Measurements from ENCODE around the gene AJM1.
"Not testable (repeated sequence)": the region's sequence is repeated elsewhere in the genome, so short reads cannot be mapped to it uniquely, and the experiment has no call there.

The AJM1 gene

GRCh38 chr9:136857581-136858412 is 15.5 kb downstream of the AJM1 start:
- DNase-seq: no peak

- no peak for DNase-seq
Measured at GRCh38 chr9:136858452-136858843, 16.2 kb downstream of the AJM1 start.

DNA sequence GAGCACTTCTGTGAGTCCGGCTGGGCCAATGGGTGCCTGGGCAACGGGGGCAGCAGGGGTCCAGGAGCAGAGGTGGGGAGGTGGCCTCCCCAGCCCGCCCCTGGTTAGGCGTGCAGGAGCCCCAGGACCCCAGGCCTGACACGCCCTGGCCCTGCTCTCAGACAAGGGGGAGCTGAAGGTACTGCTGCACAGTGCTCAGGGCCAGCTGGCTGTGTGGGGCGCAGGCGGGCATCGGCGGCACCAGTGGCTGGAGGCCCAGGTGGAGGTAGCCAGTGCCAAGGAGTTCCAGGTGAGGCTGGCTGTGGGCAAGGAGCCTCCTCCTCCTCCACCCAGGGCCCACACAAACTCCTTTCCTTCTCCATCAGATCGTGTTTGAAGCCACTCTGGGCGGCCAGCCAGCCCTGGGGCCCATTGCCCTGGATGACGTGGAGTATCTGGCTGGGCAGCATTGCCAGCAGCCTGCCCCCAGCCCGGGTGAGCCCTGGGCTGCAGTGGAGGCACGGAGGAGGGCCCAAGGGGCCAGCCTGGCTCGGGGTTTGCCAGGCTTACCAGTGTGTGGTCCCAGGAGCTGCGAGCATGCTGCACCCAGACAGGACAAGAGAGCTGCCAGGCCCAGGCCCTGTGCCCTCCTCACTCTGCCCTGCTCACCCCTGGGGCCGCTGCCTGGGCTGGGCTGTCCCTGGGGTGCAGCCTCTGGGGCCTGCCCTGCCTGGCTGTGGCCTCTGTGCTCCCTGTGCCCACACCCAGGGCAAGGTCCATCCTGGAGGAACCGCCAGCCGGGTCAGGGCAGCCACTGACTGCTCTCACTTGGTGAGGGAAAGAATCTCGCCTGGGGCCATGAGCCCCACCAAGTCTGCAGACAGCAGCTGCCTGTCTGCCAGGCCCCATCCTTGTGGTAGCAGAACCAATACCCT is 16.8 kb downstream of the AJM1 start:
- DNase-seq: no peak

DNA sequence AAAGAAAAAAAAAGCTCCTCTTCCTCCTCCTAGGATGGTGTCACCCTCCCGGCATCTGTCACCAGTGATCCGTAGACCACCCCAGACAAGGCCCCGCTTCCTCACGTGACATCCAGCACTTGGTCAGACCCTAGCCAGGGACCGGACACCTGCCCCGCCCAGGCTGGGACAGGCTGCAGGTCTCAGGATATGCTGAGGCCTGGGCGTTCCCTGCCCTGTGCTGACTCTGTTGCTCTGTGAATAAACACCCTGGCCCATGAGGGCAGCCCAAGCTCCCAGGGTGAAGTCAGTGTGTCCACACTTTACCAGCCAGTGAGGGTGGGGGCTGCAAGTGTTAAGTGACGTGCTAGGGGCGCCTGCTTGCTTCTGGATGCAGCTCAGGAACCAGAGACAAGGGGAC is 18.3 kb downstream of the AJM1 start:
- DNase-seq: no peak

- DNase-seq: no peak
Measured at GRCh38 chr9:136860933-136861873, 18.9 kb downstream of the AJM1 start.

DNA sequence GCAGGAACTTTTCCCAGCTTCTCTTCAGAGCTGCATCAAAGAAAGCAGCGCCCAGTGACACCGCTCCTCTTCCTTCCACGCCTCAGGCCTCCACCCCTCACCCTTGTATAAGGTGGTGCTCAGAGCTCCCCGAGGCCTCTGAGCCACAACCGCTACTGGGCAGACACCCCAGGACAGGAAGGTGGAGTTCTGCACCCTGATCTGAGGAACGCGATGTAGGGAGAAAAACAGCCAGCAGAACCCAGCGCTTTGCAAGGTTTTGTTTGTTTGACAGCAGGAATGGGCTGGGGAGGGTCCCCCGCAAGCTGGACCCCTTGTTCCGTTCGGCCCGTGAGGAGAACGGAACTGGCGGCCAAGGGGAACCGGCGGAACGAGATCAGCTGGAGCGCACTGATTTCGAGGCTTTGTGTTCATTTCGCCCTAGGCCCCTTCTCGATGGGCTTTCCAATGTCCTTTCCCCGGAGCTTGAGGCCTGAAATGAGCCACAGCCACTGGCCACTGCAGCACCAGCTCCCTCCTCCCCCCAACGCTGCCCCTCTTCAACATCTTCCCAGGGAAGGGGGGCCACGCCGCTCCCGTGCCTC is 19.7 kb downstream of the AJM1 start:
- DNase-seq: no peak

DNA sequence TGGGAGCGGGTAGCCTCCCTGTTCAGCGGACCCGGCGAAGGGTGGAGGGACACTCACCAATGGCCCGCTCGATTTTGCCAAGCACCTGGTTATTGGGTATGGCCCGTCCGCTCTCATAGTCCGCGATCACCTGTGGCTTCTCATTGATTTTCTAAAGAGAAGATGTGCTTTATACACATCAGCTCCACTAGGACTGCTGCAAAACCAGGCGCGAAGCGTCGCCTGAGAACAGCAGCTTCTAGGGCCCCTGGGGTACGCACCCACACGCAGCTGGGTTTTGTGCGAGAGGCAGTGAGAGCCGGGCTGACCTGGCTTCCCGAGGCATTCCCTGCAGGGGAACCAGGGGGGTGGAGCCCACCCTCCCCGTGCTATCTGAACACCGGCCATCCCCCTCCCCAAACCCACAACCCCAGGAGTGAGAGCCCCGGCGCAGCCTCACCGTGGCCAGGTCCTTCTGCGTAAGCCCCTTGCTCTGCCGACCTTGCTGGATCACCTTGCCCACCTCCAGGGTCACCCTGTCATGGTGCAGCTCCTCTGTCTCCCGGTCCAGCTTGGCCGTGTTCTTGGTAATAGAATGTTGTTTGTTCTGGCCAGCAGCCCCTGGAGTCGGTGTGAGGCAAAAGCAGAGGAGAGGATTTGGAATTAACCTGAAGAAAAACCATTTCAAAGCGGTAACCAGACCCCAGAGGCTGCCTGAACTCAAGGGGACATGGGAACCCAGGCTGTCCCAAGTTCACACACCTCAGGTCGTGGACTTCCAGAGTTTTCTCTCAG is 20.8 kb downstream of the AJM1 start:
- no peak for DNase-seq

- DNase-seq: no peak
Measured at GRCh38 chr9:136863623-136864273, 21.5 kb downstream of the AJM1 start.

GRCh38 chr9:136865041-136865767 is 22.9 kb downstream of the AJM1 start:
- no peak for DNase-seq

- DNase-seq: no peak
Measured at GRCh38 chr9:136865768-136866103, 23.5 kb downstream of the AJM1 start.

DNA sequence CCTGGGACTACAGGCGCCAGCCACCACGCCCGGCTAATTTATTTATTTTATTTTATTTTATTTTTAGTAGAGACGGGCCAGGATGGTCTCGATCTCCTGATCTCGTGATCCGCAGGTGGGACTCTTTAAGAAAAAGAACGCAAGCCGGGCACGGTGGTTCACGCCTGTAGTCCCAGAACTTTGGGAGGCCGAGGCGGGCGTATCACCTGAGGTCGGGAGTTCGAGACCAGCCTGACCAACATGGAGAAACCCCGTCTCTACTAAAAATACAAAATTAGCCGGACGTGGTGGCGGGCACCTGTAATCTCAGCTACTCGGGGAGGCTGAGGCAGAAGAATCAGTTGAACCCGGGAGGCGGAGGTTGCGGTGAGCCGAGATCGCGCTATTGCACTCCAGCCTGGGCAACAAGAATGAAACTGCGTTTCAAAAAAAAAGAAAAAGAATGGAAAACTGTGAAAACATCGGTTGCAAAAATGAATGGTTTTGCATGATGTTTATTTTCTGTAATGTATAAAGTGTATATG is 24.7 kb downstream of the AJM1 start:
- DNase-seq: not testable (repeated sequence)

DNA sequence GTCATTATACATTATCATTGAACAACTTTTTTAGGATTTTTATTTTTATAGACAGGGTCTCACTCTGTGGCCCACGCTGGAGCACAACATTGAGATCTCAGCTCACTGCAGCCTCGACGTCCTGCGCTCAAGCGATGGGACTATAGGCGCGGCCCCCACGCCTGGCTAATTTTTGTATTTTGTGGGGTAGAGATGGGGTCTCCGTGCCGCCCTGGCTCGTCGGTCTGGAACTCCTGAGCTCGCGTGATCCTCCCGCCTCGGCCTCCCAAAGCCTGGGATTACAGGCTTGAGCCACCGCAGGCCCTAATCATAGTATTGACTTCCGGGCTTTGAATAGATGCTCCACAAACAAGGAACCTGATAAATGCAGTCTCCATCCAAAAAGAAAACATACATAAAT is 25.2 kb downstream of the AJM1 start:
- DNase-seq: no peak

DNA sequence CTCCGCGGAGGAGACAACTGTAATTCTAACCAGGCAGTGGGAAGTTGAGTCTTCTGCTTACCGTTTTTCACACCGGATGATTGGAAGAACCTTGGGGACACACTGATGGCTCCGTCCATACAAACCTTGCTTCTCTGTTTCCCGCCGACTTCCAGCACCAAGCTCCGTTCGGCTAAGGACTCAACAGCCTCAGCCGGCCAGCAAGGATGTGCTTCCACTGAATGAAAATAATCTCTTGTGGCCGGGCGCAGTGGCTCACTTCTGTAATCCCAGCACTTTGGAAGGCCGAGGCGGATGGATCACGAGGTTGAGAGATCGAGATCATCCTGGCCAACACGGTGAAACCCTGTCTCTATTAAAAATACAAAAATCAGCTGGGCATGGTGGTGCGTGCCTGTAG is 25.6 kb downstream of the AJM1 start:
- DNase-seq: no peak

DNA sequence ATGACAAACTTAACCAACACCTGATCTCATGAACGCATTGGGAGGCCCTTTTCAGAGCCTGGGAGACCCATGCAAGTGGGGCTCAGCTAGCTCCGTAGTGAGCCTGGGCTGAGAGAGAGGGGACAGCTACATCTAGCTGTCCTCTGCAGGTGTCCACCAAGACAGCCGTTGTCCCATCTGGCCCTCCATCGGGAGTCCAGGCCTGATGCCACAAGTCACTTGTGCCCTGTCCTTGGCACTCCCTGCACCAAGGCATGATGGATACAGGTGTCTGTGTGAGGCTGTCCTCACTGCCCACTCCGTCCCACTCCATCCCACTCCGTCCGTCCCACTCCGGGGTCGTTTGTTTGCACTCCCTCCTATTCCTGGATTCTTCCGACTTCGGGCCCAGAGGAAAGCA is 26.4 kb downstream of the AJM1 start:
- no peak for DNase-seq

GRCh38 chr9:136869611-136870010 is 27.3 kb downstream of the AJM1 start:
- not testable (repeated sequence) for DNase-seq

GRCh38 chr9:136875155-136875554 is 32.9 kb downstream of the AJM1 start:
- DNase-seq: no peak

DNA sequence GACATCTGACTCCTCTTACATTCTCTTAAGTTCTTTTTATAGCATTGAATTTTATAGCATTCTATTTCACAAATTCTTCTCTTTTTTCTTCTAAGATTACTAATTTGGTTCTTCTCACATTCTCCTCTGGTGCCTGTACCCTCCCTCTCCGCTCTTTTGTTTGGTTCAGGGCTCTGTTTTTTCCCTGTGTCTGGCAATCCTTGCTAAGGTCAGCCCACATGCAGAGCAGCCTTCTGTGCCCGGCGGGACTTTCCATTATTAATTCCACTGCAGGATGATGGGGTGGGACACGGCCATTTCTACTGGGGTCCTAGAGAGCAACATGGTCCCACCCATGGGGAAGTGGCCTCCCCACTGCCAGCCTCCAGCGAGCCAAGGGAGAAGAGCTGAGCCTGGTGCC is 34.2 kb downstream of the AJM1 start:
- no peak for DNase-seq

GRCh38 chr9:136880651-136881050 is 38.4 kb downstream of the AJM1 start:
- peak; percentile 32 to 71 for DNase-seq

GRCh38 chr9:136881691-136882108 is 39.4 kb downstream of the AJM1 start:
- DNase-seq: no peak

All from NCI-H524 (cell line).